ENCODE results near the gene C11orf91. TPM values are rescaled to one million over a fixed set of nuclear protein-coding genes. Genes with fewer than 3 reads are reported as not detected.

Gene C11orf91
- total and polyA plus RNA-seq, 4 donors = 0.97 TPM; not detected in 3

DNA sequence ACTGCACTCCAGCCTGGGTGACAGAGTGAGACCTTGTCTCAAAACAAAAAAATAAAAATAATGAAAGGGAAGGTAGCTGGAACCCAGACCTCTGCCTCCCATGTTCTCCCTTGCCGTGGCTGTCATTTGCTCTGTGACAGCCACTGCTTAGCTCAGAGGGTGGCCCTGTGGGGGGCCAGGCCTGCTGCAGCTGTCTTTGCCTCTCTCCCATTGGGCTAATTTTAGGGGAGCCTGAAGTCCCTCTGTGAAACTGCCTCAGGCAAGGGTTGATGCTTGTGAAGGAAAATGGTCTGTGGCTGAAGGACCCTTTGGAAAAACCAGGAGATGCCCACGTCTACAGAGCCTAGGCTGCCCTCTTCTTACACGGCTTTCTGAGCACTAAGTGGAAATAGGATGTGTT is 42.9 kb downstream of the C11orf91 start:
- DNase-seq = no peak
- intact Hi-C loops (cut with DNase I) = no loop called here
- 91 to 92% methylated on average over 3 of the region's 3 CpGs for WGBS, 2 donors

DNA sequence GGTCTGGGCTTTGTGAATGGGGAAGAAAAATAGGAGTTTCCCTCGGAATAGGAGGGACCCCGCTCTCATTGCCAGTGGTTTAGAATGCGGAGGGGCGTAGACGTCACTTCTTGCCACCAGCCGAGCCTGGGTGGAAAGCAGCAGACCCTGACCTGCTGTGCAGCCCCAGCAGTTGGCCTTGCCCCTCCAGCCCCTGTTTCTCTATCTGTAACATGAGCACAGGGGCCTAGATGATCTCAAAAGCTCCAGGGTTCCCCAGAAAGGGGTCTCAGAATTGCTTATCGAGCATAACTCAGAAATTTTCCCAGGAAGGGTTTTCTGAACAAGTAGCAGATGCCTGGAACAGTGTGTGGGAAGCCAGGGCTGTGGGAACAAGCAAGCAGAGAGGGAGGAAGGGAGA is 43.9 kb downstream of the C11orf91 start:
- Histone ChIP-seq H3K4me3 (ENCODE audit: low read length in 2 of 2) (no peak overlapping the region), H3K27me3 (ENCODE audit: control insufficient read depth in 1 of 2, insufficient read depth in 2 of 2, low read length in 1 of 2) (no peaks in the 10 kb centered on the region), H3K36me3 (ENCODE audit: control insufficient read depth in 1 of 2, insufficient read depth in 2 of 2, low read length in 1 of 2) (no peaks in the 10 kb centered on the region), H3K27ac (ENCODE audit: low read depth in 1 of 2, low read length in 2 of 2) (no peak overlapping the region), H3K4me1 (ENCODE audit: control insufficient read depth in 1 of 2, insufficient read depth in 2 of 2, low read length in 2 of 2) (peaks cover 0 to 4% of the 10 kb centered on the region in 2 donors), H3K9me3 (ENCODE audit: control insufficient read depth, low read length) (no peaks in the 10 kb centered on the region)
- intact Hi-C loops (cut with DNase I) = no loop called here
- DNase-seq = no peak
- ATAC-seq (ENCODE audit: low FRiP score) = no peak
- 94 to 95% methylated on average over 7 of the region's 7 CpGs for WGBS, 2 donors

More for the DNA sequence above, 42.9 kb downstream of the C11orf91 start:
- Histone ChIP-seq H3K36me3 (ENCODE audit: control insufficient read depth in 1 of 2, insufficient read depth in 2 of 2, low read length in 1 of 2) (no peaks in the 10 kb centered on the region), H3K27me3 (ENCODE audit: control insufficient read depth in 1 of 2, insufficient read depth in 2 of 2, low read length in 1 of 2) (no peaks in the 10 kb centered on the region), H3K9me3 (ENCODE audit: control insufficient read depth, low read length) (no peaks in the 10 kb centered on the region), H3K4me1 (ENCODE audit: control insufficient read depth in 1 of 2, insufficient read depth in 2 of 2, low read length in 2 of 2) (no peaks in the 10 kb centered on the region), H3K27ac (ENCODE audit: low read depth in 1 of 2, low read length in 2 of 2) (no peak overlapping the region), H3K4me3 (ENCODE audit: low read length in 2 of 2) (no peak overlapping the region)
- no peak for ATAC-seq (ENCODE audit: low FRiP score)

DNA sequence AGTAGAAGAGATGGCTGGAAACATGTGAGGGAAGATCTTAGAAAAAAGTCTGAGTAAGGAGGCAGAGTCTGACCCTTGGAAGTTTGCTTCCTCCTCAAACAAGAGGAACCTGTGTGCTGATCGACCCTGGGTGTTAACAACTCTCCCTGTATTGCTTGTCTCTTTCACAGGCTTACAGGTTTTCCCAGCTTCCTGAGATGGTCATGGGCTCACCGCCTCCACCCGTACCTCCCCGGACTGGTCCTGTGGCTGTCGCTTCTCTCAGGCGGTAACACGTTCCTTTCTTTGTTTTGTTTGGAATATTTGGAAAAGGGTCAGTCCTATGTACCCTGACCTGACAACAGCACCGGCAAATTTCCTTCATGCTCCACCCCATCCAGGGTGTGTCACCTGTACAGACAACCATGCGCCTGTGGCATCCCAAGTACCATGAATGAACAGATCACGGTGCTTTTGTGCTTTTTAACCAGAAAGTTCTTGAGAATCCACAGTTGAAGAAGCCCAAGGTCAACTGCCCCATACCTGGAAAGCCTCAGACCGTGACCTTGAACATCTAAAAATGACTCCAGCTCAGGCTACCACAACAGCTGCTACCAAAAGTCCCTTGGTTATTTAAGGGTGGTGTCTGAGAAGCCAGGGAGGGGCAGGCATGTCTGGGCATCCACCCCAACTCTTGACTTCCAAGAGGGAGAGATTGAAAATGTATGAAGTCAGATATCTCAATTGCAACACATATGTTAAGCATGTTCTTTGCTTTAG is 44.6 kb downstream of the C11orf91 start:
- Histone ChIP-seq H3K27ac (ENCODE audit: low read depth in 1 of 2, low read length in 2 of 2) (no peak overlapping the region), H3K36me3 (ENCODE audit: control insufficient read depth in 1 of 2, insufficient read depth in 2 of 2, low read length in 1 of 2) (no peaks in the 10 kb centered on the region), H3K9me3 (ENCODE audit: control insufficient read depth, low read length) (no peaks in the 10 kb centered on the region), H3K4me1 (ENCODE audit: control insufficient read depth in 1 of 2, insufficient read depth in 2 of 2, low read length in 2 of 2) (peaks cover 0 to 4% of the 10 kb centered on the region in 2 donors), H3K4me3 (ENCODE audit: low read length in 2 of 2) (no peak overlapping the region), H3K27me3 (ENCODE audit: control insufficient read depth in 1 of 2, insufficient read depth in 2 of 2, low read length in 1 of 2) (no peaks in the 10 kb centered on the region)
- intact Hi-C loops (cut with DNase I) = no loop called here
- no peak for ATAC-seq (ENCODE audit: low FRiP score)
- WGBS, 2 donors = 94% methylated on average over 11 of the region's 11 CpGs
- no peak for DNase-seq

DNA sequence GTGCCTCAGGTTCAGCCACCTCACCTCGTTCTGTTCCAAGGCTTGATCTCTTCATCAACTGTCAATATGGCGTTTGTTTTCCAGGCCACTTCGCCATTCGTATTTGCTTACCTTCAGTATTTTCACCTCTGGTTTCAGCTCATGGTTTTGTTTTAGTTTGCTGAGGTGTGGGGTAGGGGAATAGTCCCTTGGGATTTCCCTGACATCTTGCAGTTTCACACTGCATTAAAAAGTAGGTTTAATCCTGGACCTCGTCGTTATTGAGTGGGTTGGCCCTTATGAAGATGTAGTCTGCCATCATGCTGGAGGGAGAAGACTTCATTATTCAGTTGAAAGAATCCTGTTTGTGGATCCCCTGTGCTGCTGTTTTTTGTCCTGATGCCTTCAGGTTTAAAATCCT is 46.0 kb downstream of the C11orf91 start:
- Histone ChIP-seq H3K9me3 (ENCODE audit: control insufficient read depth, low read length) (no peaks in the 10 kb centered on the region), H3K27me3 (ENCODE audit: control insufficient read depth in 1 of 2, insufficient read depth in 2 of 2, low read length in 1 of 2) (no peaks in the 10 kb centered on the region), H3K27ac (ENCODE audit: low read depth in 1 of 2, low read length in 2 of 2) (no peak overlapping the region), H3K36me3 (ENCODE audit: control insufficient read depth in 1 of 2, insufficient read depth in 2 of 2, low read length in 1 of 2) (no peaks in the 10 kb centered on the region), H3K4me3 (ENCODE audit: low read length in 2 of 2) (no peak overlapping the region), H3K4me1 (ENCODE audit: control insufficient read depth in 1 of 2, insufficient read depth in 2 of 2, low read length in 2 of 2) (peaks cover 0 to 4% of the 10 kb centered on the region in 2 donors)
- ATAC-seq (ENCODE audit: low FRiP score) = no peak
- intact Hi-C loops (cut with DNase I) = no loop called here
- 93 to 94% methylated on average over 6 of the region's 6 CpGs for WGBS, 2 donors
- DNase-seq = no peak

- Histone ChIP-seq H3K36me3 (ENCODE audit: control insufficient read depth in 1 of 2, insufficient read depth in 2 of 2, low read length in 1 of 2) (no peaks in the 10 kb centered on the region), H3K27ac (ENCODE audit: low read depth in 1 of 2, low read length in 2 of 2) (no peak overlapping the region), H3K9me3 (ENCODE audit: control insufficient read depth, low read length) (no peaks in the 10 kb centered on the region), H3K27me3 (ENCODE audit: control insufficient read depth in 1 of 2, insufficient read depth in 2 of 2, low read length in 1 of 2) (no peaks in the 10 kb centered on the region), H3K4me3 (ENCODE audit: low read length in 2 of 2) (no peak overlapping the region), H3K4me1 (ENCODE audit: control insufficient read depth in 1 of 2, insufficient read depth in 2 of 2, low read length in 2 of 2) (peaks cover 0 to 4% of the 10 kb centered on the region in 2 donors)
- 55 to 56% methylated on average over 3 of the region's 3 CpGs for WGBS, 2 donors
- intact Hi-C loops (cut with DNase I) = no loop called here
- no peak for DNase-seq
- ATAC-seq (ENCODE audit: low FRiP score) = no peak
Observed at GRCh38 chr11:33652930-33653329, 47.7 kb downstream of the C11orf91 start.

- no peak overlapping the region for H3K27ac ChIP-seq (ENCODE audit: low read depth in 1 of 2, low read length in 2 of 2)
- intact Hi-C loops (cut with DNase I) = no loop called here
- no peaks in the 10 kb centered on the region for H3K27me3 ChIP-seq (ENCODE audit: control insufficient read depth in 1 of 2, insufficient read depth in 2 of 2, low read length in 1 of 2)
- DNase-seq = no peak
- H3K9me3 ChIP-seq (ENCODE audit: control insufficient read depth, low read length) = no peaks in the 10 kb centered on the region
- no peak overlapping the region for H3K4me3 ChIP-seq (ENCODE audit: low read length in 2 of 2)
- H3K36me3 ChIP-seq (ENCODE audit: control insufficient read depth in 1 of 2, insufficient read depth in 2 of 2, low read length in 1 of 2) = no peaks in the 10 kb centered on the region
- 5 to 18% methylated on average over 1 of the region's 1 CpG for WGBS, 2 donors
- no peak for ATAC-seq (ENCODE audit: low FRiP score)
- H3K4me1 ChIP-seq (ENCODE audit: control insufficient read depth in 1 of 2, insufficient read depth in 2 of 2, low read length in 2 of 2) = peaks cover 0 to 4% of the 10 kb centered on the region in 2 donors
Observed at GRCh38 chr11:33652431-33652830, 48.2 kb downstream of the C11orf91 start.

DNA sequence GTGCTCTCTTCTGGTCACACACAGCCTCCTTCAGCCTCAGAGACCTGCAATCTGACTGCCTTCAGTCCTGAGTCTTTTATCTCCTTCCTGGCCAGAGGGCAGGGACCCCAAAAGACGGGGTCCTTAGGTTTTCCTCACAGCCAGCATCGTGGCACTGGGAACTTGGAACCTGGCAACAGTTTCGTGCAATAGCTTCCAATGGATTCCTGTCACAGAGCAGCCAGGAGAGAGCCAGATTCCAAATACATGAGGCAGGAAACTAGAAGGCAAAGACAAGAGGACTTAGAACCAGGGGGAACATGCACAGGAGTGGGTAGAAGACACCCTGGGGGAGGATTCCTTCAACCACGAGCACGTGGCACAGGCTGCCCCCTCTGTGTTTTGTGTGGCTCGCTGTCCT is 48.6 kb downstream of the C11orf91 start:
- ATAC-seq (ENCODE audit: low FRiP score) (no peak), DNase-seq (no peak)
- Histone ChIP-seq H3K27ac (ENCODE audit: low read depth in 1 of 2, low read length in 2 of 2) (no peak overlapping the region), H3K9me3 (ENCODE audit: control insufficient read depth, low read length) (no peaks in the 10 kb centered on the region), H3K4me3 (ENCODE audit: low read length in 2 of 2) (no peak overlapping the region), H3K27me3 (ENCODE audit: control insufficient read depth in 1 of 2, insufficient read depth in 2 of 2, low read length in 1 of 2) (no peaks in the 10 kb centered on the region), H3K4me1 (ENCODE audit: control insufficient read depth in 1 of 2, insufficient read depth in 2 of 2, low read length in 2 of 2) (peaks cover 0 to 4% of the 10 kb centered on the region in 2 donors), H3K36me3 (ENCODE audit: control insufficient read depth in 1 of 2, insufficient read depth in 2 of 2, low read length in 1 of 2) (no peaks in the 10 kb centered on the region)
- WGBS, 2 donors = 10 to 13% methylated on average over 6 of the region's 6 CpGs
- intact Hi-C loops (cut with DNase I) = no loop called here

DNA sequence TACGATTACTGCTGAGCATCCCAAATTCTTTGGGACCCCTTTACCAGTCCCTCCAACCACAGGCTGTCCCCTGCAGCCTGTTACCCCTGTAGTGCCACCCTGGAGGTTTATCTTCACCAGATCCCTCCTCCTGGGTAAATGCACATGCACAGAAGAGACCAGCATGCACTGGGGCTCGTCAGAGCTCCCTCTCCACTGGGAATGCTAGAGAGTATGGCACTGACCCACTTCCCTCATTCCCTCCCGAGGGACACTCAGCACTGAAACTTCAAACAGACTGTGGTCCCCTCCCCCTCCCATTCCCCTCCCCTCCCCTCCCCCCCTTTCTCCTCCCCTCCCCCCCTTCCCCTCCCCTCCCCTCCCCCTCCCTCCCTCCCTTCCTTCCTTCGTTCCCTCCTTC is 49.1 kb downstream of the C11orf91 start:
- 30 to 34% methylated on average over 3 of the region's 4 CpGs for WGBS, 2 donors
- no peak for ATAC-seq (ENCODE audit: low FRiP score)

DNA sequence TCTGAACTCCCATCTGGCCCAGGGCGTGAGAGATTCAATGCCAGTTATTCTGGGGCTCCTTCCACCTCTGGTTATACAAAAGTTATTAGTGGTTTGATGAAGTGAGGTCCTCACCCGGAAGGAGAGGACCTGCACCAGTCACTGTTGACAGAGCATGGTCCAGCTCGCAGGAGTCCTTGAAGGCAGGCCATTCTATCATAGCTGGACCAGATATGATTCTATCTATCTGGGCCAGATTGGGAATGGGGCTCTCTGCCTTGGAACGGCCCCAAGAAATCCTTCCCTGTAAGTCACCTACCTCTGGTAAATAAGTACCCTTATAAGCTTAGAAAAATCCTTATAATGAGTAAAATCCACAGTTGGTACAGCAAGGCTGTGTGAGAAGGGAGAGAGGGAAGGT is 50.7 kb downstream of the C11orf91 start:
- DNase-seq (no peak), ATAC-seq (ENCODE audit: low FRiP score) (no peak)
- Histone ChIP-seq H3K4me1 (ENCODE audit: control insufficient read depth in 1 of 2, insufficient read depth in 2 of 2, low read length in 2 of 2) (peaks cover 0 to 4% of the 10 kb centered on the region in 2 donors), H3K9me3 (ENCODE audit: control insufficient read depth, low read length) (no peaks in the 10 kb centered on the region), H3K36me3 (ENCODE audit: control insufficient read depth in 1 of 2, insufficient read depth in 2 of 2, low read length in 1 of 2) (no peaks in the 10 kb centered on the region), H3K27me3 (ENCODE audit: control insufficient read depth in 1 of 2, insufficient read depth in 2 of 2, low read length in 1 of 2) (no peaks in the 10 kb centered on the region), H3K4me3 (ENCODE audit: low read length in 2 of 2) (no peak overlapping the region), H3K27ac (ENCODE audit: low read depth in 1 of 2, low read length in 2 of 2) (no peak overlapping the region)
- intact Hi-C loops (cut with DNase I) = no loop called here
- 93 to 95% methylated on average over 4 of the region's 4 CpGs for WGBS, 2 donors

More for the DNA sequence above, 49.1 kb downstream of the C11orf91 start:
- Histone ChIP-seq H3K4me3 (ENCODE audit: low read length in 2 of 2) (no peak overlapping the region), H3K4me1 (ENCODE audit: control insufficient read depth in 1 of 2, insufficient read depth in 2 of 2, low read length in 2 of 2) (peaks cover 0 to 4% of the 10 kb centered on the region in 2 donors), H3K27me3 (ENCODE audit: control insufficient read depth in 1 of 2, insufficient read depth in 2 of 2, low read length in 1 of 2) (no peaks in the 10 kb centered on the region), H3K9me3 (ENCODE audit: control insufficient read depth, low read length) (no peaks in the 10 kb centered on the region), H3K27ac (ENCODE audit: low read depth in 1 of 2, low read length in 2 of 2) (no peak overlapping the region), H3K36me3 (ENCODE audit: control insufficient read depth in 1 of 2, insufficient read depth in 2 of 2, low read length in 1 of 2) (no peaks in the 10 kb centered on the region)
- intact Hi-C loops (cut with DNase I) = no loop called here
- DNase-seq = no peak

All from aorta (tissue), 5 donors.